ENCODE results near the gene RDH13. TPM values are rescaled to one million over a fixed set of nuclear protein-coding genes. Genes with fewer than 3 reads are reported as not detected.

RDH13 gene
- total RNA-seq, 1 donor from 2014 or later: 9.0 TPM

DNA sequence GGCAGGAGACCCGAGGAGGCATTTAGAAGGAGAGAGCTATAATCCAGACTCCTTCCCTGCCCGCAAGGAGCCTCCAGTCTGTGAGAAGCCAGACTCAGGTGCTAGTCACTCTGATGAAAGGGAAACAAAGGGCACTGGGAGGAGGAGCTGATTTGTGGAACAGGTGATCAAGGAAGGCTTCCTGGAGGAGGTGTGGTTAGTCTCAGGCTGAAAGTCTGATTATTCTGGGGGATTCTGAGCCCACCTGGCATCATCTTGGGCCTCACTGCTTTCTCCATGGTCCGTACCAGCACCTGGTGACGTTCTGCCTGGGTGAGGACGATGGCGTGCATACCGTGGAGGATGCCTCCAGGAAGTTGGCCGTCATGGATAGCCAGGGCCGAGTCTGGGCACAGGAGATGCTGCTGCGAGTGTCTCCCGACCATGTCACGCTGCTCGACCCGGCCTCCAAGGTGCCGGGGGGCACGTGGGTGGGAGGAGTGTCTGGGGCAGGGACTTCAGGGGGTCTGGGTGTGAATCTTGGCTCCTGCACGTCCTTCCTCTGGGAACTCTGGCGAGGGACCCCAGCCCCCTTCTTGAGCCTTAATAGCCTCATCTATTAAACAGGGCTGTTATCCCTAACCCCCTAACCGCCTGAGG is 16.6 kb upstream of the RDH13 start:
- no peak for TF ChIP-seq CTCF (IDR thresholded peaks at IDR 0.05)
- TF ChIP-seq EZH2 (IDR thresholded peaks at IDR 0.05): no peak
- no peak for TF ChIP-seq EZH2phosphoT487 (IDR thresholded peaks at IDR 0.05)
- Histone ChIP-seq H3K36me3 (no peaks in the 10 kb centered on the region), H2AFZ (replicated peaks) (no peak overlapping the region), H3K27ac (no peak overlapping the region), H4K20me1 (ENCODE audit: low read depth) (peaks cover 22% of the 10 kb centered on the region), H3K79me2 (ENCODE audit: low read depth) (no peaks in the 10 kb centered on the region), H3F3A (ENCODE audit: low read depth) (peaks cover 33% of the 10 kb centered on the region), H3K9me3 (ENCODE audit: low read depth) (no peaks in the 10 kb centered on the region), H3K4me3 (peak overlapping the region; percentile 50), H3K4me1 (no peaks in the 10 kb centered on the region), H3K4me2 (peak overlapping the region; percentile 75), H3K27me3 (peaks cover 93% of the 10 kb centered on the region), H3K9ac (no peak overlapping the region)
- no peak for DNase-seq (ENCODE audit: low spot score)
- Mint-ChIP-seq H3K36me3 (no peaks in the 10 kb centered on the region), H3K27ac (no peak overlapping the region), H3K4me1 (peaks cover 26% of the 10 kb centered on the region), H3K27me3 (ENCODE audit: insufficient read depth, low read depth) (peaks cover 59% of the 10 kb centered on the region), H3K4me3 (peak overlapping the region; percentile 84), H3K9me3 (peaks cover 13% of the 10 kb centered on the region)

GRCh38 chr19:55078996-55079395 is 16.0 kb upstream of the RDH13 start:
- Mint-ChIP-seq H3K9me3 (peaks cover 15% of the 10 kb centered on the region), H3K4me1 (peaks cover 23% of the 10 kb centered on the region), H3K27ac (no peak overlapping the region), H3K36me3 (no peaks in the 10 kb centered on the region), H3K4me3 (peak overlapping the region; percentile 64), H3K27me3 (ENCODE audit: insufficient read depth, low read depth) (peaks cover 58% of the 10 kb centered on the region)
- DNase-seq (ENCODE audit: low spot score): no peak
- Histone ChIP-seq H3K4me1 (no peaks in the 10 kb centered on the region), H3K4me2 (no peak overlapping the region), H2AFZ (replicated peaks) (no peak overlapping the region), H3K27ac (no peak overlapping the region), H3K4me3 (no peak overlapping the region), H3K9me3 (ENCODE audit: low read depth) (no peaks in the 10 kb centered on the region), H3K79me2 (ENCODE audit: low read depth) (no peaks in the 10 kb centered on the region), H3K36me3 (no peaks in the 10 kb centered on the region), H4K20me1 (ENCODE audit: low read depth) (peaks cover 20% of the 10 kb centered on the region), H3K27me3 (peaks cover 93% of the 10 kb centered on the region), H3F3A (ENCODE audit: low read depth) (peaks cover 33% of the 10 kb centered on the region), H3K9ac (no peak overlapping the region)
- TF ChIP-seq EZH2 (IDR thresholded peaks at IDR 0.05) (no peak), CTCF (IDR thresholded peaks at IDR 0.05) (no peak), EZH2phosphoT487 (IDR thresholded peaks at IDR 0.05) (no peak)

DNA sequence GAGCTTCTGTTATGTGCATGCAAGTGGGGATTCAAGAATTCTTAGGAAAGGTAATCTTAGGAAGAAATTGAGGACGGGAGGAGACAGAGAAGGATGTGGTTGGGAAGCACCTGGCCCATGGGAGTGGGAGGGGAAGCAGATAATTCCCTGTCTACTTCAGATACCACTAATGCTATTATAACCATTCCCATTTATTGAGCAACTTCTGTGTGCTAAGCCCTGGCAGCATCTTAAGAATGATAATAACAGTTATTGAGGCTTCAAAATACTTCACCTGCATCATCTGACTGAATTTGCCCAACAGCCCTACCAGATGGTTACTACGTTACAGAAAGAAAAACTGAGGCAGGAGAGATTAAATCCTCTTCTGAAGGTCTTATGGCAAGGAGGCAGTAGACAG is 14.2 kb upstream of the RDH13 start:
- Mint-ChIP-seq H3K27me3 (ENCODE audit: insufficient read depth, low read depth) (peaks cover 47% of the 10 kb centered on the region), H3K36me3 (no peaks in the 10 kb centered on the region), H3K4me3 (no peak overlapping the region), H3K27ac (no peak overlapping the region), H3K9me3 (peaks cover 17% of the 10 kb centered on the region), H3K4me1 (peaks cover 13% of the 10 kb centered on the region)
- TF ChIP-seq CTCF (IDR thresholded peaks at IDR 0.05) (no peak), EZH2phosphoT487 (IDR thresholded peaks at IDR 0.05) (no peak), EZH2 (IDR thresholded peaks at IDR 0.05) (no peak)
- no peak for DNase-seq (ENCODE audit: low spot score)
- no peak overlapping the region for H3K4me2 ChIP-seq
- no peak overlapping the region for H3K9ac ChIP-seq
- H2AFZ ChIP-seq (replicated peaks): no peak overlapping the region
- H3K27me3 ChIP-seq: peaks cover 93% of the 10 kb centered on the region
- no peak overlapping the region for H3K27ac ChIP-seq
- H3F3A ChIP-seq (ENCODE audit: low read depth): peaks cover 19% of the 10 kb centered on the region
- no peak overlapping the region for H3K4me3 ChIP-seq
- H3K9me3 ChIP-seq (ENCODE audit: low read depth): no peaks in the 10 kb centered on the region
- H4K20me1 ChIP-seq (ENCODE audit: low read depth): peaks cover 9% of the 10 kb centered on the region
- H3K36me3 ChIP-seq: no peaks in the 10 kb centered on the region
- H3K79me2 ChIP-seq (ENCODE audit: low read depth): no peaks in the 10 kb centered on the region
- no peaks in the 10 kb centered on the region for H3K4me1 ChIP-seq

Measured in neural progenitor cell (in vitro differentiated cells).